HG03354 (cell line): Measurements from ENCODE around the gene YPEL4.

Source experiments
- ATAC-seq: cut with Tn5 transposase; IDR thresholded peaks from one replicate; pipeline ENCODE4 v1.9.1; 2021; ENCODE audit warnings: mild to moderate bottlenecking; ENCODE audit not compliant: unreplicated experiment, poor library complexity, severe bottlenecking

YPEL4 gene

GRCh38 chr11:57597916-57598830, 51.5 kb downstream of the YPEL4 start:
- no peak for ATAC-seq

- no peak for ATAC-seq
Measured at GRCh38 chr11:57597461-57597915, 52.2 kb downstream of the YPEL4 start, which contains the start of gene SERPING1. SERPING1 (plus strand) TSS chr11:57597685; CDS start chr11:57598271, 586 bp downstream.

- no peak for ATAC-seq
Measured at GRCh38 chr11:57596266-57596885, 53.3 kb downstream of the YPEL4 start.
